SU-DHL-6 (cell line): ENCODE measurements around the gene ANKRD23.

Experiments used
- H2AFZ ChIP-seq: fragments of 200-600 bp; sonication (generic); 2 replicates; pipeline ENCODE4 v1.6.1; 2014; ENCODE audit warnings: low read depth, mild to moderate bottlenecking, moderate library complexity, mixed read lengths, antibody characterized with exemption, low read length; ENCODE audit not compliant: severe bottlenecking
- H3F3A ChIP-seq: fragments of 200-600 bp; shearing (Covaris generic); 2 replicates; pipeline ENCODE4 v1.6.0; 2016; ENCODE audit warnings: antibody characterized with exemption, mild to moderate bottlenecking; ENCODE audit not compliant: insufficient read depth
- H3K27ac ChIP-seq: fragments of 200-600 bp; sonication (generic); 2 replicates; pipeline ENCODE4 v1.5.1; 2016; ENCODE audit warnings: low read depth, mild to moderate bottlenecking, low read length, moderate library complexity, mixed read lengths
- H3K27me3 ChIP-seq: fragments of 200-600 bp; sonication (generic), shearing (Covaris generic); 2 replicates; pipeline ENCODE4 v1.6.0; 2014; ENCODE audit warnings: mild to moderate bottlenecking, low read length
- H3K36me3 ChIP-seq: fragments of 200-600 bp; sonication (generic); 2 replicates; pipeline ENCODE4 v1.6.1; 2014; ENCODE audit warnings: mild to moderate bottlenecking, low read length, mixed read lengths
- H3K4me2 ChIP-seq: fragments of 300-600, 200-600 bp; shearing (Covaris generic), sonication (generic); 2 replicates; pipeline ENCODE4 v1.6.0; 2014; ENCODE audit warnings: low read length, low read depth, mild to moderate bottlenecking; ENCODE audit not compliant: poor library complexity, severe bottlenecking
- H3K4me3 ChIP-seq: fragments of 200-600 bp; sonication (generic); 2 replicates; pipeline ENCODE4 v1.5.1; 2014; ENCODE audit warnings: antibody characterized with exemption, low read length, mild to moderate bottlenecking, mixed read lengths; ENCODE audit not compliant: insufficient read depth, poor library complexity, severe bottlenecking
- H3K79me2 ChIP-seq: fragments of 200-600 bp; sonication (generic); 2 replicates; pipeline ENCODE4 v1.6.1; 2014; ENCODE audit warnings: mild to moderate bottlenecking, low read length, moderate library complexity; ENCODE audit not compliant: insufficient read depth
- H3K9ac ChIP-seq: fragments of 200-600 bp; sonication (generic); 2 replicates; pipeline ENCODE4 v1.7.0; 2014; ENCODE audit warnings: mild to moderate bottlenecking, low read length
- H3K9me2 ChIP-seq: fragments of 200-600 bp; sonication (generic); replicated peaks from 2 replicates; pipeline ENCODE4 v1.6.1; 2014; ENCODE audit warnings: low read length; ENCODE audit not compliant: insufficient read depth
- H3K9me3 ChIP-seq: fragments of 200-600 bp; sonication (generic); 2 replicates; pipeline ENCODE4 v1.6.1; 2014; ENCODE audit warnings: low read length, mixed read lengths; ENCODE audit not compliant: insufficient read depth
- H4K20me1 ChIP-seq: fragments of 200-600 bp; sonication (generic); 2 replicates; pipeline ENCODE4 v1.6.1; 2014; ENCODE audit warnings: low read depth, mild to moderate bottlenecking, antibody characterized with exemption, low read length, moderate library complexity, mixed read lengths
- CTCF ChIP-seq: fragments of 200-600 bp; sonication (generic); IDR thresholded peaks from one replicate; pipeline ENCODE4 v1.5.1; 2017; ENCODE audit warnings: antibody characterized with exemption, mild to moderate bottlenecking, low read length, moderate library complexity; ENCODE audit not compliant: insufficient read depth, poor library complexity, severe bottlenecking
- EZH2phosphoT487 ChIP-seq: fragments of 200-600 bp; sonication (generic), shearing (Covaris generic); conservative IDR thresholded peaks from 2 replicates; pipeline ENCODE4 v1.6.1; 2018; ENCODE audit warnings: mild to moderate bottlenecking, antibody characterized with exemption, low read length, moderate library complexity, mixed read lengths

Gene ANKRD23

GRCh38 chr2:96882906-96883305 is 39.1 kb upstream of the ANKRD23 start:
- Histone ChIP-seq H3K27ac (no peak overlapping the region), H3K27me3 (no peaks in the 10 kb centered on the region), H4K20me1 (no peaks in the 10 kb centered on the region)

GRCh38 chr2:96882230-96882629 is 38.4 kb upstream of the ANKRD23 start:
- H2AFZ ChIP-seq = no peak overlapping the region
- no peak overlapping the region for H3K4me3 ChIP-seq
- H3K27me3 ChIP-seq = no peaks in the 10 kb centered on the region
- H3K79me2 ChIP-seq = no peaks in the 10 kb centered on the region
- TF ChIP-seq CTCF = no peak
- no peak for TF ChIP-seq EZH2phosphoT487
- H3F3A ChIP-seq = no peaks in the 10 kb centered on the region
- no peaks in the 10 kb centered on the region for H3K9me2 ChIP-seq
- no peak overlapping the region for H3K9ac ChIP-seq
- H4K20me1 ChIP-seq = no peaks in the 10 kb centered on the region
- no peak overlapping the region for H3K27ac ChIP-seq
- no peak overlapping the region for H3K4me2 ChIP-seq
- H3K9me3 ChIP-seq = no peaks in the 10 kb centered on the region
- no peaks in the 10 kb centered on the region for H3K36me3 ChIP-seq

More at GRCh38 chr2:96882906-96883305, 39.1 kb upstream of the ANKRD23 start:
- H3K36me3 ChIP-seq = no peaks in the 10 kb centered on the region
- TF ChIP-seq EZH2phosphoT487 = no peak
- TF ChIP-seq CTCF = no peak
- no peak overlapping the region for H3K4me3 ChIP-seq
- H3K4me2 ChIP-seq = no peak overlapping the region
- H3K9ac ChIP-seq = no peak overlapping the region
- no peaks in the 10 kb centered on the region for H3K9me3 ChIP-seq
- H3F3A ChIP-seq = no peaks in the 10 kb centered on the region
- H3K79me2 ChIP-seq = no peaks in the 10 kb centered on the region
- H2AFZ ChIP-seq = no peak overlapping the region
- H3K9me2 ChIP-seq = no peaks in the 10 kb centered on the region

- no peak overlapping the region for H3K9ac ChIP-seq
- H4K20me1 ChIP-seq = no peaks in the 10 kb centered on the region
- H3K79me2 ChIP-seq = no peaks in the 10 kb centered on the region
- no peak for TF ChIP-seq CTCF
- TF ChIP-seq EZH2phosphoT487 = no peak
- no peaks in the 10 kb centered on the region for H3K27me3 ChIP-seq
- H3K36me3 ChIP-seq = no peaks in the 10 kb centered on the region
- no peaks in the 10 kb centered on the region for H3K9me2 ChIP-seq
- H3K4me2 ChIP-seq = no peak overlapping the region
- H3K27ac ChIP-seq = no peak overlapping the region
- H3K9me3 ChIP-seq = no peaks in the 10 kb centered on the region
- no peak overlapping the region for H2AFZ ChIP-seq
- no peak overlapping the region for H3K4me3 ChIP-seq
- H3F3A ChIP-seq = no peaks in the 10 kb centered on the region
Measured at GRCh38 chr2:96881349-96882195, 37.8 kb upstream of the ANKRD23 start.
